ENCODE data around the gene CTCFL. TPM values are rescaled to one million over a fixed set of nuclear protein-coding genes. Genes with fewer than 3 reads are reported as not detected.

Gene CTCFL
- total RNA-seq, 1 experiment from 2014 or later, result not detected

GRCh38 chr20:57482148-57482547 is 42.8 kb downstream of the CTCFL start:
- DNase-seq, result no peak
- H3K4me3 ChIP-seq, result no peak overlapping the region

GRCh38 chr20:57481281-57481711 is 43.6 kb downstream of the CTCFL start:
- DNase-seq, result no peak
- no peaks in the 10 kb centered on the region for H3K4me1 ChIP-seq (replicated peaks; ENCODE audit: insufficient read depth)
- no TSS peak for BruUV-seq (replicated peaks)
- no peaks in the 10 kb centered on the region for H3K9me3 ChIP-seq (ENCODE audit: insufficient read depth, low read depth)
- no peak overlapping the region for H2AFZ ChIP-seq
- no peaks in the 10 kb centered on the region for H3K79me2 ChIP-seq (ENCODE audit: low read depth)
- H3K9me2 ChIP-seq (ENCODE audit: insufficient read depth), result peaks cover 3% of the 10 kb centered on the region; the same call in 1 of the 2 replicates
- intact Hi-C loops (cut with micrococcal nuclease; ENCODE audit: unreplicated experiment), result no loop called here
- CTCF ChIA-PET, result no interaction called here
- no peaks in the 10 kb centered on the region for H3F3A ChIP-seq (ENCODE audit: insufficient read depth, low read depth)
- H4K20me1 ChIP-seq (ENCODE audit: insufficient read depth), result no peaks in the 10 kb centered on the region
- no peak for TF ChIP-seq EZH2 (IDR thresholded peaks at IDR 0.05; ENCODE audit: low read depth)
- TF ChIP-seq CTCF (conservative IDR thresholded peaks at IDR 0.05), result no peak
- peaks cover 62% of the 10 kb centered on the region for H3K27me3 ChIP-seq (ENCODE audit: insufficient read depth, low read depth)
- H3K4me2 ChIP-seq, result no peak overlapping the region
- POLR2A ChIA-PET (ENCODE audit: unreplicated experiment), result no interaction called here
- no peak overlapping the region for H3K4me3 ChIP-seq
- no peak overlapping the region for H3K27ac ChIP-seq
- no peaks in the 10 kb centered on the region for H3K36me3 ChIP-seq (ENCODE audit: low read depth)

More at GRCh38 chr20:57482148-57482547, 42.8 kb downstream of the CTCFL start:
- Histone ChIP-seq H3K79me2 (ENCODE audit: low read depth) (no peaks in the 10 kb centered on the region), H3K27ac (no peak overlapping the region), H3K36me3 (ENCODE audit: low read depth) (no peaks in the 10 kb centered on the region), H2AFZ (no peak overlapping the region), H3K9me2 (ENCODE audit: insufficient read depth) (peaks cover 5% of the 10 kb centered on the region; the same call in 1 of the 2 replicates), H3K27me3 (ENCODE audit: insufficient read depth, low read depth) (peaks cover 59% of the 10 kb centered on the region), H3K9me3 (ENCODE audit: insufficient read depth, low read depth) (no peaks in the 10 kb centered on the region), H3K4me2 (no peak overlapping the region), H3F3A (ENCODE audit: insufficient read depth, low read depth) (no peaks in the 10 kb centered on the region), H3K4me1 (replicated peaks; ENCODE audit: insufficient read depth) (no peaks in the 10 kb centered on the region), H4K20me1 (ENCODE audit: insufficient read depth) (no peaks in the 10 kb centered on the region)
- ChIA-PET POLR2A (ENCODE audit: unreplicated experiment) (no interaction called here), CTCF (no interaction called here)
- BruUV-seq (replicated peaks), result no TSS peak
- TF ChIP-seq EZH2 (IDR thresholded peaks at IDR 0.05; ENCODE audit: low read depth), result no peak
- TF ChIP-seq CTCF (conservative IDR thresholded peaks at IDR 0.05), result no peak
- intact Hi-C loops (cut with micrococcal nuclease; ENCODE audit: unreplicated experiment), result no loop called here

GRCh38 chr20:57480444-57481160 is 44.3 kb downstream of the CTCFL start:
- H3K4me3 ChIP-seq, result no peak overlapping the region
- H3K36me3 ChIP-seq (ENCODE audit: low read depth), result no peaks in the 10 kb centered on the region
- H4K20me1 ChIP-seq (ENCODE audit: insufficient read depth), result no peaks in the 10 kb centered on the region
- CTCF ChIA-PET, result no interaction called here
- no peaks in the 10 kb centered on the region for H3K9me2 ChIP-seq (ENCODE audit: insufficient read depth)
- no peak for DNase-seq
- peaks cover 62% of the 10 kb centered on the region for H3K27me3 ChIP-seq (ENCODE audit: insufficient read depth, low read depth)
- H3K27ac ChIP-seq, result no peak overlapping the region
- H3K4me1 ChIP-seq (replicated peaks; ENCODE audit: insufficient read depth), result no peaks in the 10 kb centered on the region
- no peaks in the 10 kb centered on the region for H3K9me3 ChIP-seq (ENCODE audit: insufficient read depth, low read depth)
- no peak for TF ChIP-seq EZH2 (IDR thresholded peaks at IDR 0.05; ENCODE audit: low read depth)
- TF ChIP-seq CTCF (conservative IDR thresholded peaks at IDR 0.05), result no peak
- POLR2A ChIA-PET (ENCODE audit: unreplicated experiment), result no interaction called here
- no peak overlapping the region for H3K4me2 ChIP-seq
- H2AFZ ChIP-seq, result no peak overlapping the region
- H3F3A ChIP-seq (ENCODE audit: insufficient read depth, low read depth), result no peaks in the 10 kb centered on the region
- no TSS peak for BruUV-seq (replicated peaks)
- intact Hi-C loops (cut with micrococcal nuclease; ENCODE audit: unreplicated experiment), result no loop called here
- no peaks in the 10 kb centered on the region for H3K79me2 ChIP-seq (ENCODE audit: low read depth)
